Endothelial cell (in vitro differentiated cells): ENCODE measurements around the gene ITPK1. TPM values are rescaled to one million over a fixed set of nuclear protein-coding genes. Genes with fewer than 3 reads are reported as not detected.
A peak's percentile ranks its signal among the peaks of the same experiment; 100 is the strongest.

ENCODE experiments used
- DNase-seq: peaks from one replicate; pipeline ENCODE4 v3.0.0; 2021; ENCODE audit warnings: low spot score
- H3K27ac Mint-ChIP-seq: one replicate; pipeline ENCODE4 v1.8.0; 2021; ENCODE audit warnings: mixed read lengths, inconsistent platforms; ENCODE audit not compliant: unreplicated experiment
- H3K27me3 Mint-ChIP-seq: one replicate; pipeline ENCODE4 v1.8.0; 2021; ENCODE audit warnings: mild to moderate bottlenecking, moderate library complexity, mixed read lengths, inconsistent platforms; ENCODE audit not compliant: unreplicated experiment
- H3K36me3 Mint-ChIP-seq: one replicate; pipeline ENCODE4 v1.8.0; 2021; ENCODE audit warnings: mild to moderate bottlenecking, low read depth, mixed read lengths, inconsistent platforms; ENCODE audit not compliant: unreplicated experiment
- H3K4me1 Mint-ChIP-seq: one replicate; pipeline ENCODE4 v1.8.0; 2021; ENCODE audit warnings: mild to moderate bottlenecking, mixed read lengths, inconsistent platforms; ENCODE audit not compliant: unreplicated experiment
- H3K4me3 Mint-ChIP-seq: one replicate; pipeline ENCODE4 v1.8.0; 2021; ENCODE audit warnings: mild to moderate bottlenecking, mixed read lengths, inconsistent platforms; ENCODE audit not compliant: unreplicated experiment
- H3K9me3 Mint-ChIP-seq: one replicate; pipeline ENCODE4 v1.8.0; 2021; ENCODE audit warnings: mixed read lengths, inconsistent platforms; ENCODE audit not compliant: unreplicated experiment
- total RNA-seq: library from RNA; stranded (reverse); fragmentation: NEBNext Ultra II Directional; extraction: Animal tissue kit (Norgen Biotek cat#: 25700); gene quantifications from one replicate; pipeline ENCODE4 v1.2.1, GENCODE V29; 2021; ENCODE audit not compliant: unreplicated experiment
- TF ChIP-seq, protein P1 (sequence below): fragments of 200-600 bp; sonication (generic); IDR thresholded peaks from one replicate; pipeline ENCODE4 v1.5.0; 2021; ENCODE audit warnings: antibody characterized with exemption; ENCODE audit not compliant: unreplicated experiment

The ITPK1 gene
- total RNA-seq, 1 donor from 2014 or later: 39.2 TPM

DNA sequence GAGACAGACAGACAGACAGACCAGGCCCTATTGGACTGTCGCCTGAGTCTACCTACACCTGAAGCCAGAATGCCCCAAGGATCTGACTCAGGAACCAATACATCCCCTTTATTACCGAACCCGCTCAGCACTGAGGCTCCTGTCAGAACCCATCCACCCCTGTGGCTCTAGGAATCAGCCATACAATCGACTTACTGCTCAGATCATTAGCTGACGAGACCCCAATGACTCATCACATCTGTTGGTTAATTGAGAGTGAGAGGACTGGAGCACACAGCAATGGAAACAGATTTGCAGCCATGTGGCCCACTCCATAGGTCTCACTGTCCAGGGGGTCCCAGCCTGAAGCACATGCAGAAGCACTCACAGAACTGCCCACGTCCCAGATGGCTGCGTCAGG is 15.2 kb downstream of the ITPK1 start:
- Mint-ChIP-seq H3K27ac (no peak overlapping the region), H3K9me3 (no peaks in the 10 kb centered on the region), H3K4me1 (peaks cover 21% of the 10 kb centered on the region), H3K4me3 (no peak overlapping the region), H3K27me3 (peaks cover 2% of the 10 kb centered on the region), H3K36me3 (no peaks in the 10 kb centered on the region)
- no peak for DNase-seq
- TF ChIP-seq, protein P1, sequence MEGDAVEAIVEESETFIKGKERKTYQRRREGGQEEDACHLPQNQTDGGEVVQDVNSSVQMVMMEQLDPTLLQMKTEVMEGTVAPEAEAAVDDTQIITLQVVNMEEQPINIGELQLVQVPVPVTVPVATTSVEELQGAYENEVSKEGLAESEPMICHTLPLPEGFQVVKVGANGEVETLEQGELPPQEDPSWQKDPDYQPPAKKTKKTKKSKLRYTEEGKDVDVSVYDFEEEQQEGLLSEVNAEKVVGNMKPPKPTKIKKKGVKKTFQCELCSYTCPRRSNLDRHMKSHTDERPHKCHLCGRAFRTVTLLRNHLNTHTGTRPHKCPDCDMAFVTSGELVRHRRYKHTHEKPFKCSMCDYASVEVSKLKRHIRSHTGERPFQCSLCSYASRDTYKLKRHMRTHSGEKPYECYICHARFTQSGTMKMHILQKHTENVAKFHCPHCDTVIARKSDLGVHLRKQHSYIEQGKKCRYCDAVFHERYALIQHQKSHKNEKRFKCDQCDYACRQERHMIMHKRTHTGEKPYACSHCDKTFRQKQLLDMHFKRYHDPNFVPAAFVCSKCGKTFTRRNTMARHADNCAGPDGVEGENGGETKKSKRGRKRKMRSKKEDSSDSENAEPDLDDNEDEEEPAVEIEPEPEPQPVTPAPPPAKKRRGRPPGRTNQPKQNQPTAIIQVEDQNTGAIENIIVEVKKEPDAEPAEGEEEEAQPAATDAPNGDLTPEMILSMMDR: no peak

DNA sequence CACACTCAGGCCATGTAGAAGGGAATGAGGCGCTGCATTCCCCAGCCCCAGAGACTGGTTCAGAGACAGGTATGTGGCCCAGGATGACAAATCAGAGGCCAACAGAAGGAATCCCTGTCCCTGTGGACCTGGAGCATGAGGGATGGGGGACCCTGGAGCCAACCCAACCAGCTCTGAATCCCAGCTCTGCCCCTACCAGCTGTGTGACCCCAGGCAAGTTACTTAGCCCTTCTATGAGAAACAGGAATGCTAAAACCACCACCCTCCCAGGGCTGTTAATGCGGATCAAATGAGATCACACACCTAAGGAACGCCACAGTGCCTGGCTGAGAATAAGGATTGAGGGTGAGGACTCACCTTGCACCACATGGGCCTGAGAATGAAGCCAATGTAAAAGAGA is 15.6 kb downstream of the ITPK1 start:
- Mint-ChIP-seq H3K27ac (no peak overlapping the region), H3K4me1 (peaks cover 21% of the 10 kb centered on the region), H3K36me3 (peaks cover under 1% of the 10 kb centered on the region), H3K4me3 (no peak overlapping the region), H3K27me3 (peaks cover 5% of the 10 kb centered on the region), H3K9me3 (no peaks in the 10 kb centered on the region)
- TF ChIP-seq, protein P1: no peak
- no peak for DNase-seq

DNA sequence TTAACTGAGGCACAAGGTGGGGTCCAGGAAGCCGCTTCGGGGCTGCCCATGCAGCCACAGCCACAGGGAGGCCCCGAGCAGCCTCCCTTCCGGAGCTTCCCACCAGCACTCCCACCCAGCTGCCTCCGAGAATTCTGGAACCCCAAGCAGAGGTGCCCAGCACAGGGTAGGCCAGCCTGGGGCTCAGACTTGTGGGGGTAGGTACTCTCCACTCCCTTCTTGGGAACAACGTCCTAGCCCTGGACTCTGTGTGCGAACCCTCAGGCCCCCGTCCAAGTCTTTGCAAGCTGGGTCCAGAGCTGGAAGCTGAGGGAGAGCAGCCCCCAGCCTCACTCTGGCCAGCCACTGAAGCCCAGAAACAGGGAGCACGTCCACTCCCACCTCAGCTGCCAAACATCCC is 16.1 kb downstream of the ITPK1 start:
- TF ChIP-seq, protein P1: no peak
- no peak overlapping the region for H3K4me3 Mint-ChIP-seq
- H3K27ac Mint-ChIP-seq: no peak overlapping the region
- no peak for DNase-seq
- peaks cover 3% of the 10 kb centered on the region for H3K36me3 Mint-ChIP-seq
- peaks cover 9% of the 10 kb centered on the region for H3K27me3 Mint-ChIP-seq
- no peaks in the 10 kb centered on the region for H3K9me3 Mint-ChIP-seq
- H3K4me1 Mint-ChIP-seq: peaks cover 23% of the 10 kb centered on the region

DNA sequence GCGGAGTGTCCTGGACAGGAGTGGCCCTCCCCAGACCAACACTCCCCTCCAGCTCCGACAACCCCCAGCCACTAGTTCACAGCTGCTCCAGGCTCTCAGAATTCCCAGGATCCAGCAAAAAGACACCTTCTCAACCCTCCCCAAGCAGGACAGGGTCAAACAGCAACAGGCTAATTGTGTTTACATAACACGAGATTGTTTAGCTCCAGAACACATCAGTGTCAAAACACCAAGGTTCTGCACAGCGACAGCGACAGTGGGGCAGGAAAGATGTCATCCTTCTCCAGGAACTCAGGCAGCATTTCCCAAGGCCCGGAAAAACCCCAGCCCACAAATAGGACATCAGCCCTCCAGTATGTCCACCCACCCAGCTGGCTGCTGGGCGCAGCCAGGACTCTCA is 16.5 kb downstream of the ITPK1 start:
- DNase-seq: no peak
- Mint-ChIP-seq H3K27me3 (peaks cover 8% of the 10 kb centered on the region), H3K4me1 (peaks cover 23% of the 10 kb centered on the region), H3K27ac (peak overlapping the region; percentile 74), H3K4me3 (no peak overlapping the region), H3K36me3 (peaks cover 3% of the 10 kb centered on the region), H3K9me3 (no peaks in the 10 kb centered on the region)
- TF ChIP-seq, protein P1: no peak

DNA sequence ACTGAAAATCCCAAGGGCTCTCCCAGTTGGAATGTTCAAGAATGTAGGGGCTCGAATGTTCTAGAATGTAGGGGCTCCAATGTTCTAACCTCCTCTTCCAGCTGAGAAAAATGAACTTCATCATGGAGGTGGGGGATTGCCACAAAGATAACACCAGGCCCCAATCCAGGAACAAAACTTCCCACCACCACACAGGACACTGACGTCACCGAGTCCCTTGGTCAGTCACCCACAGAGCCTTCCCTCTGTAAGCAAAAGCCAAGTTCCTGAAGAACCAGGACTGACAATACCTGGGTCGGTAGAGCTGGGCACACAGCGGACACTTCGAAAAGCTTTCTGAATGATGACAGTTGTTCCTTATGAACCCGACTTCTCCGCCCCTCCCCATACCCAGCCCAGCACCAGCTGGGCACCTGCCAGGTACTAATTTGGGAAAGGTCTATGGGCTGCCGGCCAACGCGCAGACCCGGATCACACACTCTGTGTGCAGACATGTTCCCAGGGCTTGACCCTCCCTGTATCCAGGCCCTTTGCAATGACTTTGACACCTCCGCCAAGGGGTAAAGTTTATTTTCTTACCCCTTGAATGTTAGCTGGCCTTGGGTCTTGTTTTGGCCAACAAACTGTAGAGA is 18.9 kb downstream of the ITPK1 start:
- TF ChIP-seq, protein P1: no peak
- peaks cover 23% of the 10 kb centered on the region for H3K4me1 Mint-ChIP-seq
- peaks cover 3% of the 10 kb centered on the region for H3K36me3 Mint-ChIP-seq
- H3K9me3 Mint-ChIP-seq: no peaks in the 10 kb centered on the region
- H3K4me3 Mint-ChIP-seq: no peak overlapping the region
- no peak overlapping the region for H3K27ac Mint-ChIP-seq
- DNase-seq: no peak
- peaks cover 13% of the 10 kb centered on the region for H3K27me3 Mint-ChIP-seq
